Hematopoietic multipotent progenitor cell treated with erythropoietin and hydrocortisone succinate and interleukin-3 and kit ligand, for 15 days (in vitro differentiated cells): ENCODE measurements around the gene KLHL8.
"Not testable (repeated sequence)": the region's sequence is repeated elsewhere in the genome, so short reads cannot be mapped to it uniquely, and the experiment has no call there.

Source experiments
- DNase-seq: peaks from one replicate; pipeline ENCODE4 v3.0.0-alpha.2; 2015; ENCODE audit warnings: low spot score

Gene KLHL8

DNA sequence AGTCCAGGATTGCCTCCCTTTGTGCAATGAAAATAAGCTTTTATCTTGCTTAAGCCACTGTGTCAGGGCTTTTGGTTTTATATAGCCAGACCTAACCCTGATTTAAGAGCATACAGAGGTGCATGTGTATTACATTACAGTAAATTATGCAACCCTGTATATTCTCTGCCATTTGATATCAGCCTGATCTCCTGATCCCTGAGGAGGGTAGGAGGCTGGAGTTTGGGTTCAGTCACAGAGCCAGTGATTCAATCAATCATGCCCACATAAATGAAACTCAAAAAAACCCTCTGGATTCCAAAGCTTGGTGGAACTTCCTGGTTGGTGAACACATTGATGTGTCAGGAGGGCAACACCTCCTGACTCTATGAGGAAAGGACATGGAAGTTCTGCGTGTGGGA, 7.3 kb upstream of the KLHL8 start:
- DNase-seq = no peak

- DNase-seq = no peak
Observed at GRCh38 chr4:87225936-87226335, 5.5 kb upstream of the KLHL8 start.

- no peak for DNase-seq
Observed at GRCh38 chr4:87224141-87224923, 3.9 kb upstream of the KLHL8 start.

- peak; percentile 44 for DNase-seq
Observed at GRCh38 chr4:87219632-87220093, 755 bp downstream of the KLHL8 start.

- DNase-seq = not testable (repeated sequence)
Observed at GRCh38 chr4:87217235-87217763, 3.1 kb downstream of the KLHL8 start.

DNA sequence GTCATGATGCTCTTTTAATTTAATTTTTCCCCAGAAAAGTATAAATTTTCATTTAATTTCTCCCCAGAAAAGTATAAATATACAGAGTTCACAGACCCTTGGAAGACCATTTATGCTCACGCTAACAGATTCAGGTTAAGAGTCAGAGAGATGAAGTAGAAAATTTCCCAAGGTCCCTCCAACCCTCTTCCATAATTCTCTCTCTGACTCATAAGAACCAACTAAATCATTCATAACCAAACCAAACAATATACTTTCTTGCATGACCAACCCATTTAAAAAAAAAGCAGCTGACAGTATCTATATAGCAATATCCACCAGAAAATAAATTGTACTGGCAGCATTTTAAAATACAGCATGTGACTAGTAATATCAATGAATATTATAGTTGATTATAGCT, 3.9 kb downstream of the KLHL8 start:
- DNase-seq = no peak

DNA sequence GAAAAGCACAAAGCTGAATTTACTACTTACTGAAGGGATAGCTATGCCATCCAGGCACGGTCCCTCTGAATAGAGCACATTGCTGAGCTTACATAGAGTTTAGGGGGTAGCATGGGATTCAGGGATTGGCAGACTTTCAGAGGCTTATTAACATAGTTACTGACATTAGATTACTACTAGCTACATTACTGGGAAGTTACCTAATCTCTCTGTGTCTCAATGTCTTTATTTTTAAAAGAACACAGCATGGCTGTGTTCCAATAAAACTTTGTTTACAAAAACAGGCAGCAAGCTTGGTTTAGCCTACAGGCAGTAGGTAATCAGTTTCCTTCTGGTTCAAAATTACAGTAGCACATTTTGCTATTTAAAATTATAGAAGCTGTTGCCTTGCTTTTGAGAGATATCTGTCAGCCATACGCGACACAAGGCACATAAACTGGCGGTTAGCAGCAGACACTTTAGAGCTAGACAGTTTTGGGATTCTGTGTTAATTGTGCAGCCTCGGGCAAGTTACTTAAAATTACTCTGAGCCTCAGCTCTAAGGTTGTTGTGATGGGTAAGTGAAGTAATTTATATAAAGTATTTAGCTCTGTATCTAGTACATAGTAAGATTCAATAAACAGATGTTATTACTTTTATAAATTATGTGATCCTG, 6.9 kb downstream of the KLHL8 start:
- no peak for DNase-seq

- no peak for DNase-seq
Observed at GRCh38 chr4:87211249-87211952, 9.0 kb downstream of the KLHL8 start.

DNA sequence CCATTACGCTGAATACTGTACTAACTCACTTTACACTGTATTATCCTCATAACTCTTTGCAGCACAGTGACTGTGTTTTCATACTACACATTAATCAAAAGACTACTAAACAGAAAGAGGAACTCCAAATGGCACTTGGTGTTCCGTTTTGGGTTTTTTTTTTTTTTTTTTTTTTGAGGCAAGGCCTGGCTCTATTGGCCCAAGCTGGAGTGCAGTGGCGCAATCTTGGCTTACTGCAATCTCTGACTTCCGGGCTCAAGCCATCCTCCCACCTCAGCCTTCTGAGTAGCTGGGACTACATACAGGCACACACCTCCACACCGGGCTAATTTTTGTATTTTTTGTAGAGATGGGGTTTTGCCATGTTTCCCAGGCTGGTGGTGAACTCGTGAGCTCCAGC, 10.7 kb downstream of the KLHL8 start:
- DNase-seq = no peak

DNA sequence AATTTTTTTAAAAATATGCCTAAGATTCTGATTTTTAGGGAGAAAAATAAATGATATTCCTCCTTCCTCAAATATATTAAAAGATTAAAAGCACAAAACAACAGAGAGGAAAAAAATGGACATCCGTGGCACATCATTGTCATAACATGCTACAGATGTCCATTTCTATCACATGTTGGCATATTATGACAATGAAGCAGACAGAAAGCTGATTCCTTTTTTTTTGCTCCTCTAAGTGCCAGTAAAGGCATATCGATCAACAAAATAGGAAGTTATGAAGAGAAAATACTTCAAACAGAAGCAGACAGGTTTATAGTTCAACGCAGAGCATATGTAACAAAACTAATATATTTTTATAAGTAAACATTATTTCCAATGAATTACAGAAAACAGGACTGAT, 11.2 kb downstream of the KLHL8 start:
- DNase-seq = no peak

GRCh38 chr4:87204559-87204958, 15.9 kb downstream of the KLHL8 start:
- no peak for DNase-seq

DNA sequence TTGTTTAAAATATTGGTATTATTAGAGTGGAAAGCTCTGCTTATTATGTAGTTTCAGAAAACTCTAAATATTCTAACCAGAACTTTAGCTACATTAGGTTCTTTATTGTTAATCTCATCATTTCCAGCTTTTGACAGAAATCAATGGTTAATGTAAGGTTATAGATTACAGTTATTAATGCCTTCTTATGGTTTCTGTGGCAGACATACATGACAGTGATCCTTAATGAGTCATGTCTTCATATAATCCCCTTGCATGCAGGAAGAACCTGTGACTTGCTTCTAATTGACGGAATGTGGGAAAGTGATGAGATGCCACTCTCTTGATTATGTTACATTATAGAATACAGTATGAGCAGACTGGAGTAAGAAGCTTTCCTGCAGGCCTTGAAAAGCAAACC, 23.5 kb downstream of the KLHL8 start:
- no peak for DNase-seq

DNA sequence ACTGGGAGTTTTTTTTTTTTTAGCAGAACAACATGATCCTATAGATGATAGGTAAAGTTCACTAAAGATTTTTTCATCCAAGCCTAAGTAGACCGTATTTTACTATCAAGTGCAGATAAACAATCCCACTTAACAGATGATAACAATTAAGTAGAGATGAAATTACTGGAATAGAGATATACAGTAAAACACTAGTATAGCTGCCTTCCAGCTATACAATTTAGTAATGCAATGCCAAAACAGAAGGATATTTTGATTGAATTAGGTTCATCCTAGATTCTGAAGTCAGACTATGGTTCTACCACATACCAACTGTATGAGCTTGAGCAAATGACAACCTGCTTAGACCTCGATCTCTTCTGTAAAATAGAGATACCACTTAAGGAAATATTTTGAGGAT, 24.3 kb downstream of the KLHL8 start:
- no peak for DNase-seq

DNA sequence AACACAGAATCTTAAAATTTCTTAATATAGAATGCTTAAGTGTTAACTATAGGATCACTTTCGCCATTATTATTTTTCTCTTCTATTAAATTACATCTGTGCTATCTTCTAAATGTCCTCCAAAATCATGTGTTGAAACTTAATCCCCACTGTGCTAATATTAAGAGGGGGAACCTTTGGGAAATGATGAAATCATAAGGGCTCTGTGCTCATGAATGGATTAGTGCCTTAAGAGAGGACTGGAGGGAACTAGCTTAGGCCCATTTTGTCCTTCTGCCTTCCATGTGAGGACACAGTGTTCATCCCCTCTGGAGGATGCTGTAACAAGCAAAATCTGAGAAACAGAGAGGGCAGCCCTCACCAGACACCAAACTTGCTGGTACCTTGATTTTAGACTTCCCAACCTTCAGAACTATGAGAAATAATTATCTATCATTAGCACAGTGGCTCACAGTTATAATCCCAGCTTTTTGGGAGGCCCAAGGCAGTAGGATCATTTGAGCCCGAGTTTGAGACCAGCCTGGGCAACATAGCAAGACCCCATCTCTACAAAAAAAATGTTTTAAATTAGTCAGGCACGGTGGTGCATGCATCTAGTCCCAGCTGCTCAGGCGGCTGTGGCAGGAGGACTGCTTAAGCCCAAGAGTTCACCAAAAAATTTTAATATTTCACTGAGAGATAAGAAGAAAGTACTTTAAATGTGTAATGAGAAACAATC, 26.3 kb downstream of the KLHL8 start:
- DNase-seq = no peak

GRCh38 chr4:87192145-87192919, 28.1 kb downstream of the KLHL8 start:
- DNase-seq = no peak

- DNase-seq = no peak
Observed at GRCh38 chr4:87188932-87189331, 31.5 kb downstream of the KLHL8 start.

GRCh38 chr4:87188048-87188447, 32.4 kb downstream of the KLHL8 start:
- DNase-seq = no peak

DNA sequence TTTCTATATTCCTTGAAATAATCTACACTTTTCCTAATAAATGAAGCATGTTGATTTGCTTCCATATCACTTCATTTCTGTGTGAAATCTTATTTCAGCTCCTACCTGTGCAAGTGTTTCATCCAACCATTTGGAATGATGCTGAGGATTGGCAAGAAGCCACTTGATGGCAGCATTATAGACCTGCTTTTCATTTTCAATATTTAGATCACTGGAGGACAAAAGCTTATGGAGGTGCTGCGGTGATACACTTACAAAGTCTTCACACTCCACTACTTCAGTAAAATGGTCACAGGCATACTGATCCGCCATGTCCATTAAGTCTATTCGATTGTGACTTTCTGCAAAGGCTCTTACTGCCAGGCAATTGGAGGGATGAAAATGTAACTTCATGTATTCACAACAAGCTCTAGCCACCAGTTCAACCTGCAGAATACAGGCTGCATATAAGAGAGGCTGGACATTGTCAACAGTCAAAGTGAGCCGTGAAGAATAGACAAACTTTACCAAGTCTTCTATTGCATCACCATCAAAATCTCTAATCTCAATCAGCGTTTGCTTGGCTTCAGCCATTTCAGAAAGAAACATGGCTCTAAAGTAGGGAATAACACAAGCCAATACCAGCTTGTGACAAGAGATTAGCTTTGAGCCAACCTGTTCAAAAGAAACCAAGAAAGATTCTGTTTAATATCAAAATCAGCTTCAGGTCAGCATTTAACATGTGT, 35.1 kb downstream of the KLHL8 start:
- no peak for DNase-seq

DNA sequence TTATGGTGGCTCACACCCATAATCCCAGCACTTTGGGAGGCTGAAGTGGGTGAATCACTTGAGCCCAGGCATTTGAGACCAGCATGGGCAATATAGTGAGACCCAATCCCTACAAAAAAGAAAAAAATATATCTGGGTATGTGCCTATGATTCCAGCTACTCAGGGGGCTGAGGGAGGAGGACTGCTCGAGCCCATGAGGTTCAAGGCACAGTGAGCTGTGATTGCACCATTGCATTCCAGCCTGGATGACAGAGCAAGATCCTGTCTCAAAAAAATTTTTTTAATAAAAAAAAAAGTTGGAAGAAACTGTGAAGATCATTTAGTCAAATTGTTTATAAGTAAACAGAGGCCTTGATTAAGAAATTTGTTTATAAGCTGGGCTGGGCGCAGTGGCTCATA, 39.7 kb downstream of the KLHL8 start:
- no peak for DNase-seq

GRCh38 chr4:87179751-87180150, 40.7 kb downstream of the KLHL8 start:
- no peak for DNase-seq

- DNase-seq = no peak
Observed at GRCh38 chr4:87174672-87175071, 45.7 kb downstream of the KLHL8 start.
